NB4 (cell line): ENCODE results near the gene SNX14.

Source experiments
- DNase-seq: peaks from one replicate; pipeline ENCODE4 v3.0.0; 2010; ENCODE audit warnings: low read depth
- H3K4me3 ChIP-seq: one replicate; pipeline ENCODE4 v1.5.1; 2011; ENCODE audit warnings: mild to moderate bottlenecking, low read depth, low read length, moderate library complexity
- MYC ChIP-seq: IDR thresholded peaks from 2 replicates; pipeline ENCODE4 v1.6.1; 2011; ENCODE audit warnings: low read depth, low read length
- POLR2A ChIP-seq: IDR thresholded peaks from 2 replicates; pipeline ENCODE4 v1.6.1; 2011; ENCODE audit warnings: mild to moderate bottlenecking; ENCODE audit not compliant: insufficient read length; ENCODE audit errors: extremely low read depth
- TF ChIP-seq, protein P1 (sequence below): IDR thresholded peaks from one replicate; pipeline ENCODE4 v1.5.1; 2012; ENCODE audit warnings: low read depth, low read length
- TF ChIP-seq, protein P2 (sequence below): IDR thresholded peaks from 2 replicates; pipeline ENCODE4 v1.6.1; 2011; ENCODE audit warnings: low read depth, low read length

SNX14 gene

DNA sequence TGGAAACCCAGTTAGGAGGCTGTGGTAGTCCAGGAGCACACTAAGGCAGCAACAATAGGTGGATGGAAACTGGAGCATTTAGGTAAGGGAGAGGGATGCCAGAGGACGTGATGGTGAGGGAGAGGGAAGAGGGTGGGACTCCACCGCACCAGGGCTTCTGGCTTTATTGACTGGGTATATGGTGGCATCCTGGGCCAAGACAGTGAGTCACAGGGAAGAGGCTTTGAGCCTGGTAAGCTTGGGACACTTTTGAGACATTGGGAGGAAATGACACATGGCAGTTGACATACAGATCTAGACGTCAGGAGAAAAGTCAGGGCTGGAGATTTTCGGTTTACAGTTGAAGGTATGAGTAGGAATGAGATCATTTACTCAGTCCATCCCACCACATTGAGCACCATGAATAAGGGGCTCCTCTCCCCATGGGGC, 128.9 kb downstream of the SNX14 start:
- H3K4me3 ChIP-seq = no peak overlapping the region
- TF ChIP-seq, protein P1, sequence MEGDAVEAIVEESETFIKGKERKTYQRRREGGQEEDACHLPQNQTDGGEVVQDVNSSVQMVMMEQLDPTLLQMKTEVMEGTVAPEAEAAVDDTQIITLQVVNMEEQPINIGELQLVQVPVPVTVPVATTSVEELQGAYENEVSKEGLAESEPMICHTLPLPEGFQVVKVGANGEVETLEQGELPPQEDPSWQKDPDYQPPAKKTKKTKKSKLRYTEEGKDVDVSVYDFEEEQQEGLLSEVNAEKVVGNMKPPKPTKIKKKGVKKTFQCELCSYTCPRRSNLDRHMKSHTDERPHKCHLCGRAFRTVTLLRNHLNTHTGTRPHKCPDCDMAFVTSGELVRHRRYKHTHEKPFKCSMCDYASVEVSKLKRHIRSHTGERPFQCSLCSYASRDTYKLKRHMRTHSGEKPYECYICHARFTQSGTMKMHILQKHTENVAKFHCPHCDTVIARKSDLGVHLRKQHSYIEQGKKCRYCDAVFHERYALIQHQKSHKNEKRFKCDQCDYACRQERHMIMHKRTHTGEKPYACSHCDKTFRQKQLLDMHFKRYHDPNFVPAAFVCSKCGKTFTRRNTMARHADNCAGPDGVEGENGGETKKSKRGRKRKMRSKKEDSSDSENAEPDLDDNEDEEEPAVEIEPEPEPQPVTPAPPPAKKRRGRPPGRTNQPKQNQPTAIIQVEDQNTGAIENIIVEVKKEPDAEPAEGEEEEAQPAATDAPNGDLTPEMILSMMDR = no peak
- TF ChIP-seq POLR2A (no peak), MYC (no peak)
- TF ChIP-seq, protein P2, sequence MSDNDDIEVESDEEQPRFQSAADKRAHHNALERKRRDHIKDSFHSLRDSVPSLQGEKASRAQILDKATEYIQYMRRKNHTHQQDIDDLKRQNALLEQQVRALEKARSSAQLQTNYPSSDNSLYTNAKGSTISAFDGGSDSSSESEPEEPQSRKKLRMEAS = no peak
- peak; percentile 74 for DNase-seq

DNA sequence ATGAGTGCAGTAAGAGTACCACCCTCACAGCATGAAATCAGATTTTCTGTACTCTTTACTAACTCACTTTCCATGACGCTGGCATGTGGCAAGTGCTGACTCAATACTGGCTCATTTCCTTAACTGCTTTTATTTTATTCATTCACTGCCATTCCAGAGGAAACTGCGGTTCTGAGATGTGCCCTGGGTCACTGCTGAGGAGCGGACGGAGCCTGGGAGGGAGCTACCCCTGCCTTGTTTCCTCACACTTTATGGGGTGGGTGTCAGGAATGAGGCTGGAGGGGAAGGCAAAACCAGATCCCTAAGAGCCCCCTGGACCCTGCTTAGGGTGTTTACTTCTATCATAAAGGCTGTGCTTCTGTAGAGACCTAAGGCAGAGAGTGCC, 129.4 kb downstream of the SNX14 start:
- peak; percentile 88 for DNase-seq
- TF ChIP-seq, protein P2 = peak; percentile 34; the same call in 1 of the 2 replicates
- TF ChIP-seq, protein P1 = no peak
- TF ChIP-seq MYC = peak; percentile 63
- no peak for TF ChIP-seq POLR2A
- no peak overlapping the region for H3K4me3 ChIP-seq

DNA sequence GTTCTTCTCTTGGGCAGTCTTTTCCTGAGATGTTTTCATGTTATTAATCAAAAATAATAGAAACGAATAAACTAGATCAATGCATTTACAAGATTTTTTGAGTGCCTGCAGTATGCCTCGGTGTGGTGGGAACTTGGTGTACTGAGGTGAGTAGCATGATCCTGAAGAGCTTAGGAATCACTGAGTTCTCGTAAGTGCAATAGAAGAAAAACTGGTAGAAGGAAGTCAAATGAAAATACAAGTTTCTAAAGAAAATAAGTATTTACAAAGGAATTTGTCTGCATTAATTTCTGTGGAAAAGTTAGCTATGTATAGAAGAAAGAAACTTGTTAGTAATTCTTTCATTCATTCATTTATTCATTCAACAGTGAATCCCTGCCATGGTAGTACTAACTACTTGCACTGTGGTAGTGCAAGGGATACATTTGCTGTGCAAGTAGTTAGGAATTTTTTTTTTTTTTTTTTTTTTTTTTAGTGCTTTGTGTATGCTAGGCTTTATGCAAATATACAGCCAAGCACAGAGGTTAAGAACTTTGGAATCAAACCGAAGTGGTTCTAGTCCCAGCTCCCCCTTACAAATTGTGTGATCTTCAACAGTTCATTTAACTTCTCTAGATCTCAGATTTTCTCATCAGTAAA, 129.9 kb downstream of the SNX14 start:
- no peak for DNase-seq
- no peak for TF ChIP-seq MYC
- TF ChIP-seq, protein P1 = no peak
- TF ChIP-seq, protein P2 = no peak
- TF ChIP-seq POLR2A = no peak
- no peak overlapping the region for H3K4me3 ChIP-seq

DNA sequence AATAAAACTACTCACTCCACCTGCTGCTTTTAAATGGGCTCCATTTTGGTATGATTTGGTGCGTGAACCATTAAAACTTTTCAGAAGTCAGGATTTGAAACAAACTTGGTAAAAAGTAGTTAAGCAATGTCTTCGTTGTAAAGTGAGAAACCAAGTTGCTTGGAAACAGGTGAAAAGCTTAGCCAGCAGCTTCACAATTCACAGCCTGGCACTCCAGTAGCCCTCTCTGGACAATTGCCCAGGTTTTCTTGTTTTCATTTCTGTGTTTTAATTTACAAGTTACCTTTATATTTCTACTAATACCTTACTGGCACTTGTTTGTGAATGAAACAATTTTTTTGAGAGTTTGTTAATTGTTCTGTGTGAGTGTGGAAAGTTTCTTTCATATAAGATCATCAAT, 131.0 kb downstream of the SNX14 start:
- H3K4me3 ChIP-seq = no peak overlapping the region
- TF ChIP-seq, protein P2 = no peak
- TF ChIP-seq MYC (no peak), POLR2A (no peak)
- TF ChIP-seq, protein P1 = no peak
- no peak for DNase-seq

DNA sequence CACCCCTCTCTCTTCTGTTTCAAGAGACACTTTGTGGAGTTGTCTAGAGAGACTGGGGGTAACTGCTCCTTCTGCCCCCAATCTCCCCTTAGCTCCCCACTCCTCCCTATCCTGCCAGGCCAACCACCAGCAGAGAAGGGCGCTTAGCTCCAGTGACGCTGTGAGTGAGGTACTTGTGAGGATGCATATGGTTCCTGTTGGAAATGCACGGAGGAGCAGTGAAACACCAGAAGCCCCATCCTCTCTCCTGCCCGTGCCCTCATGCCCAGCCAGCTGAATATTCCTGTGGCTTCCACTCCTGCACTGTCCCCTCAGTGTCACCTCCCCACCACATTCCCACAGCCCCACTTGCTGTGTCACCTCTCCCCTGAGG, 131.9 kb downstream of the SNX14 start:
- H3K4me3 ChIP-seq = no peak overlapping the region
- DNase-seq = no peak
- TF ChIP-seq, protein P1 = no peak
- TF ChIP-seq POLR2A (no peak), MYC (no peak)
- TF ChIP-seq, protein P2 = no peak
